Choroid plexus epithelial cell (primary cell): ENCODE data around the gene ITGB7.

ENCODE experiments used
- DNase-seq: peaks from one replicate; pipeline ENCODE4 v3.0.0-alpha.2; 2010; ENCODE audit warnings: low read depth
- H3K4me3 ChIP-seq: 2 replicates; pipeline ENCODE4 v1.5.1; 2011; ENCODE audit warnings: low read depth, mild to moderate bottlenecking, control low read depth, low read length, moderate library complexity
- CTCF ChIP-seq: conservative IDR thresholded peaks from 2 replicates; pipeline ENCODE4 v1.5.1; 2011; ENCODE audit warnings: low read depth, mild to moderate bottlenecking, control low read depth, inconsistent platforms, low read length, moderate library complexity

Gene ITGB7

GRCh38 chr12:53143355-53143754, 63.7 kb downstream of the ITGB7 start:
- no peak for TF ChIP-seq CTCF
- no peak for DNase-seq
- H3K4me3 ChIP-seq: no peak overlapping the region
